GM18870 (cell line): ENCODE data around the gene PDE11A.

Experiments
- ATAC-seq: cut with Tn5 transposase; IDR thresholded peaks from one replicate; pipeline ENCODE4 v1.9.1; 2021; ENCODE audit warnings: moderate library complexity; ENCODE audit not compliant: unreplicated experiment

The PDE11A gene

DNA sequence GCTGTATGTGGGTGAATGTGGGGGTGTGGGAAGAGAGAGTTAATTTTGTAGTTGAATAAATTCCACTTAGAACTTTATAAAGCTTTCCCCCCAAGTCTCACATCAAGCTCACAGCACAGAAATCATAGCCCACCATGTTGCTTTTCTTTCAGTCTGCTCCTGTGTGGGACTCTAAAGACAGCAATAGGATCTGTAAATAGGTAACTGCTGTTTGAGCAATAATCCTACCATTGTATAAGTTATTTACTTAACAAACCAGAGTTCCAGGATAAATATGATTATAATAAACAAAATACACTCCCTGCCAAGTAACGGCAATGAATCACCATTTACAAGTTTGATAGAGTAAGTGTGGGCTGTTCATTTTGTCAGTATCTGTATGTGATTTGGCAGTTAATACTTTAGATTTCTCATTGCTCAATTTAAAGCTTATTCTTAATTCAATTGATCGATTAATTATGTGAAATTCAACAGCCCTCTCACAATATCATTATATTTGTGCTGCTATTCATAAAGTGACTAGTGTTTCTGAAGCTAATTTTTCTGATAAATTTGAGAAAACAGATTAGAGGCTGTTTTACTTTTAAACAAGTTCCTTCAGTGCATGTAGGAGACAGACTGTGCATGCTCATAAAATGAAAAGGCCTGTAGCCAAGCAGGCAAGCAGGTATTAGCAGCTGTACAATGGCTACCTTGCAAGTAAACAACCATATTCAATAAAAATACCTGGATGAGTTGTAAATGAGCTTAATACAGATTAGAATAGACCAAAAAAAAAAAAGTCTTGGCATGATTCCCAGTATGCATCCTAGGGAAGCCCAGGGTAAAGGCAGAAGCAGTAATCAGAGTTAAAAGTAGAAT, 142.7 kb downstream of the PDE11A start:
- ATAC-seq, result no peak

GRCh38 chr2:177923323-177923722, 149.3 kb downstream of the PDE11A start:
- no peak for ATAC-seq

- no peak for ATAC-seq
These were observed 150.9 kb downstream of the PDE11A start for GRCh38 chr2:177921726-177922125.

DNA sequence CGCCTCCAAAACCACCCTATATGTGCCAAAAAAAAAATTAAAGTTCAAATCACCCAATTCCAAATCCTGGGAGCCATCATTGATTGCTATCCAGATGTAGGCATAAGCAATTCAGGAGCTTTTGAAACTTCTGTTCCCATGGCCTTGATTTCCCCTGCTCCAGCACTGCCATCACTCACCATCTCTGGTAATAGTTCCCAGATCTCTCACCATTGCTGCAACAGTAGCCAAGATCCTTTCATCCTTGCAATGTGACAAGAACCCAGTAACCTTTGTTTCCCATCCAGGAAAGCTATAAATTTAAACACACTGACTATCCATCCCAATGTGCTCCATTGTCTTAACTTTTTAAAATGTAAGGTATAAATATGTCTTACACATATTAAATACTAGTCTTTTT, 155.4 kb downstream of the PDE11A start:
- ATAC-seq, result no peak

- no peak for ATAC-seq
These were observed 156.2 kb downstream of the PDE11A start for GRCh38 chr2:177916342-177916741.

DNA sequence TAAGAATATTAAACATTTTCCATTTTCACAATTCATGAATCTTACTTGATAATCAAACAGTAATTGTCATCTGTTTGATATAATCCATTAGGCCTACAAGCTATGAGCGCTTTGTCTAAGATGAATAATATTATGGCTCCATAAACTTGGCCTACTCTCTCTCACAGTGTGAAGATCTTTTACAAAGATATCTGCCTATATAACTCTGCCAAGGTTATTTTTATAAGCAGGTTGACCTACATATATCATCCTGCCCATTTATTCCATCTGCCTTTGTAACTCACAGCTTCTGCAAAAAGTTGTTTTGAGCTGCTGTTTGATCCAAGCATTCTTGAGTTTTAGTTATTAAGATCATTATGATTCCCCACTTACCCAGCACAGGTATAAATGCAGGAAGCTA, 158.3 kb downstream of the PDE11A start:
- ATAC-seq, result no peak

DNA sequence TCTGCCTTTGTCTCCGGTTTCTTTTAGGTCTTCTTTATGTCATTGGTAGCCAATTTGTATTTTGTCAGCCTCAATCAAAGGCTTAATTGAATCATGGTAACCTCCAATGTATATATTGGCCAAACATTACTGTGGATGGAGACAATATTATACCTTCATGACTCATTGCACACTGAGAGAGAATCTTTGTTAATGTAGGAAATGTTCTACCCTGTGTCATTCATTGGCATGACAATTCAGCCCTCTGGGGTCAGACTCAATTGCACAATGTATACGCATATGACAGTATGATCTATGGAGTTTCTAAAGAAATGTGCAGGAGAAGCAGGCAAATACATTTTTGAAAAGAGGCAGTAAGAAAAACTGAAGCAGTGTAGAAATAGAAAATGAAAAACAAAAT, 162.6 kb downstream of the PDE11A start:
- ATAC-seq, result no peak

DNA sequence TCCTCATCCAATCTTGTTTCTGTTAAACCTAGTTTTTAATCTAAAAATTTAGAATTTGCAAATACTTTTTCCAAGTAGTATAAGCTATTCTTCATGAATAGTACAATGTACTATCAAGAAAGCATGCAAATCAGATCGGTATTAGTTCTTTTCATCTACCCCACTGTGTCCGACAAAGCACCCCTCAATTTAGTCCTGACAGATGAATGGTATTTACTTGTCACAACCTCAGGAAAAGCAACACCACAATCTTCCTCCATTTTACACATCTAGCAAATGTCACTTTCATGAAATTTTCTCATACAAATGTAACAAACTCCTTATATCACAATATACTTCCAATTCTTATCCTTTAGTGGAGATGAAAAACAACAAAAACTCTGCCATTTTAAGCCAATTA, 163.8 kb downstream of the PDE11A start:
- no peak for ATAC-seq

GRCh38 chr2:177908182-177908581, 164.4 kb downstream of the PDE11A start:
- ATAC-seq, result peak; percentile 47

DNA sequence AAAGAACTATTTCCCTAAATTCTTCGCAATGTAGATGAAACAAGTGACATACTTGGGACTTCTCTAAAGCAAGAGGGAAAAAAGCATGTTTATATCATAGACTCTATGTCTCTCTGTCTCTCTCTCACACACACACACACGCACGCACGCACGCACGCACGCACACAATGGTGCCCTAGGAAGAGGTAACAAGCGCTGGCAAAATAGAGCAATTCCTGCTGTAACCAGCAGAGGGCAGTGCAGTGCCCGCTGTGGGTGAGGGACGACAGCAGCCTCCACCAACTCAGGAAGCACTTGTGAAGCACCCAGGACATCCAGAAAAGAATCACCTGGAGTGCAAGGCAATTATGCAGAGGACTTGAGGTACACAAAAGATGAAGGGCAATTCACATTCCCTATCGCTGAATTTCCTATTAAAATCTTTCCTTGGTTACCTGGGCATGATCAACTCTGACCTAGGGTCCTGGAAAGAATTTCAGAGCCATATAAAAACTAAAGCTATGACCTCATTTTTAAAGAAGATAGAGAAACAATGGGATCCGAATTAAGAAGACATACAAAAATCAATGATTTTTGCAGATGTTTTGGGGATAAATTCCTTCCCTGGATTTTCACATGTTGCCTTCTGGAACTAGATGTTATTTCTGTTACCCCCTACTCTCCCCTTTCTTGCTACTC, 166.4 kb downstream of the PDE11A start:
- peak; percentile 89 for ATAC-seq

GRCh38 chr2:177905640-177906039, 166.9 kb downstream of the PDE11A start:
- no peak for ATAC-seq

DNA sequence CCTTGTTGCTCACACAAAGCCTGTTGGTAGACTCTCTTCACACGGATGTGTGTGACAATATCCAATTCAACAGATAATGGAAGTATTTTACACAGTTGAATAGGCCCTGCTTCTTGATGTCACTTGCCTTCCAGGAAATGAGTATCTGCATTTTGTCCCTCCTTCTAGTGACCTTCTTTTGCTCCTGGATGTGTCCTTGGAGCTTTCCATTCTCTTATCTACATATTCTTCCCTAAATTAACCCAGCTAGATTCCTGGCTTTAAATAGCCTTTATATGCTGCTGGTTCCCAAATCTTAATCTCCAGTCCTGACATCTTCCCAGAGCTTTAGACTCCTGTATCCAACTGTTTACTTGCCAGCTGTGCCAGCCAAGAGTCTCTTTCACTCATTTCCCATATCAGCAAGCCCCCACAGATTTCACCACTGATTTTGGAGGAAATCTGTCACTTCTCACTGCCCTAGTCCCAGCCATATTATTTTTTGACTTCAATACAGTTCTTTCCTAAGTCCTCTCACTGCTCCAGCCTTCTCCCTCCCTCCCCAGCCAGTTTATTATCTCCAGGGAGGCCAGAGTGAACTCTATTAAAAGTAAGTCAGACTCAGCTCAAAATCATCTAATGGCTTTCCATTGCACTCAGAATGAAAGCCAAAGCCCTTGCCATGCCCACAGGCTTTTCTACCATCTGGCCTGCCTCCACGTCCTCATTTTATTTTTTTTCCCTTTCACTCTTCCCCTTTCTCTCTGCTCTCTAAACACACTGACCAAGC, 170.0 kb downstream of the PDE11A start:
- no peak for ATAC-seq

- ATAC-seq, result no peak
These were observed 172.5 kb downstream of the PDE11A start for GRCh38 chr2:177900082-177900481.

GRCh38 chr2:177897278-177897677, 175.3 kb downstream of the PDE11A start:
- no peak for ATAC-seq

DNA sequence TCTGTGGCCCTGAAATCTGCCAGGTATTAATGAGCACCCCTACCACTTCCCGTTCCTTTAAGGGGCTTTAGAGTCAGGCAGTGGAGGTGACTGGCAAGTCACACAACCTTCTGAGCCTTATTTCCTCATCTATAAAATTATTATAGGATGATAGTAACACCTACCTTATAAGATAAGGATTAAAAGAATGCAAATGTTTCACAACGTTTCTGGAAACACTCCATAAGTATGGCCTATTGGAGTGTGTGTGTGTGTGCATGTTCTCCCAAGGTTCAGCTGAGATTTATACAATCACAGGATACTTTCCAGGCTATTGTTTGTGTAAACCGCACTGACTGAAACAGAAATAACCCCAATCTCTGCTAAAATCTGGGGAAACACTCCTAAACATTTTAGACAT, 176.0 kb downstream of the PDE11A start:
- ATAC-seq, result no peak

DNA sequence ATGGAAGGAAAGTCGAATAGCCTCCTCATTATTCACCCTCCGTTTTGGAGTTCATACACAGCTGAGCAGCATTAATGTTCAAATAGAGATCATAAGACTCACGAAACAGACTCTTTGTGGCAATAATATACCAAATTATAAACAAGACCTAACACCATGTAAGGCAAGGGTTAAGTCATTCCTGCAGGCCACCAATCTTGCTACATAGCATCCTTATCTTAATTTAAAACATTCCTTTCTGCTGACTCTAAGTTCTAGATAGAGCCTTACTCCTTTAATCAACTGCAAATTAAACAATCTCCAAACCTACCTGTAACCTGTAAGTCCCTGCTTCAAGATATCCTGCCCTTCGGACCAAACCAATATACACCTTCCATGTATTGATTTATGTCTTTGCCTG, 178.0 kb downstream of the PDE11A start:
- no peak for ATAC-seq

- no peak for ATAC-seq
These were observed 178.7 kb downstream of the PDE11A start for GRCh38 chr2:177893880-177894279.

DNA sequence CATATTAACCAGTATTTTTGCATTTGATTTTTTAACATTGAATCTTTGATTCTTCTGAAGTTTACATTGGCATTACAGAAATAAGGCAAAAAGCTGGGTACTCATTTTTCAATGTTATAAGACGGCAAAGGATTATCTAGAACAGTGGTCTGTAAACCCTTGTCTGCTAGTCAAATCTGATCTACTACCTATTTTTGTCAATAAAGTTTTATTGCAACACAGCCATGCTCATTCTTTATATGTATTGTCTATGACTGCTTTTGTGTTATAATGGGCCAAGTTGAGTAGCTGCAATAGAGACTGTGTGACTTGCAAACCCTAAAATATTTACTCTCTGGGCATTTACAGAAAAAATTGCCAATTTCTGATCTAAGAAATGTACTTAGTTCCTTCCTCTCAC, 181.0 kb downstream of the PDE11A start:
- no peak for ATAC-seq

- ATAC-seq, result no peak
These were observed 182.6 kb downstream of the PDE11A start for GRCh38 chr2:177889818-177890460.

DNA sequence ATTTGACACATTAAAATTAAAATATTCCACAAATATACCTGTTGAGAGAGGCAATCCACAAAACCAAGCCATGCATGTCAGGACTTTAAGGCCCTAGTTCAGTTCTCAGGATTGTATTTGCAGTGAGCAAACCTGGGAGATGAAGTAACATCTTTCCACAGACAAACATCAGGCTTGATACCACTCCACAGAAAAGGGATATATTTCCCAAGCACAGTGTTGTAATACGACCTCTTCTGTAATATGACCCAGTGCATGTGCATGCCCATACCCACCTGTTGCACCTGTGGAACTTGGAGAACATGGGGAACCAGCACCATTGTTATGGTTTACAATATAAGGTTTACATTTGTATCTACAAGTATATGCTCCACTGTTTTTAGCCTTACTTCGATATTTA, 184.0 kb downstream of the PDE11A start:
- no peak for ATAC-seq

DNA sequence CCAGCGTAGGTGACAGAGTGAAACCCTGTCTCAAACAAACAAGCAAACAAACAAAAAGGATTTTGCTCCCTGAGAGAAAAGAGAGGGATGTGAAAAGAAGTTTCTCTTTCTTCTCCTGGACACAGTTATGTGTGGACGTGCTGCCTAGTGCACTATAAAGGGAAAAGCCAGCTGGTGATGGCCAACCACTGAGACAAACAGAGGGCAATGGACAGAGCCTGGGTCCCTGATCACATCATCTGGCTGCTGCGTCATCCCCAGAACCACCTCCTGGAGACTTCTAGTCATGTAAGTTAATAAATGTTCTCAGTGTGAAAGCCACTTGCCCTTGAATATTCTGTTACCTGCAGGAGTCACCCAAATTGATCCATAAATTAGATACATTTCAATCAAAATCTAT, 184.9 kb downstream of the PDE11A start:
- ATAC-seq, result no peak
